Left ventricle myocardium inferior (tissue), 1 donor: ENCODE data around the gene BRIP1. TPM values are rescaled to one million over a fixed set of nuclear protein-coding genes. Genes with fewer than 3 reads are reported as not detected.

Source experiments
- DNase-seq: peaks from one replicate; pipeline ENCODE4 v3.0.0-alpha.2; 2020
- H3K27ac ChIP-seq: fragments of 200-600 bp; replicated peaks from 2 replicates; pipeline ENCODE4 v1.8.0; 2021
- H3K27me3 ChIP-seq: fragments of 200-600 bp; 2 replicates; pipeline ENCODE4 v1.8.0; 2021; ENCODE audit warnings: low read depth
- H3K36me3 ChIP-seq: fragments of 200-600 bp; 2 replicates; pipeline ENCODE4 v1.8.0; 2021
- H3K4me1 ChIP-seq: fragments of 200-600 bp; 2 replicates; pipeline ENCODE4 v1.8.0; 2021
- H3K4me3 ChIP-seq: fragments of 200-600 bp; 2 replicates; pipeline ENCODE4 v1.8.0; 2021; ENCODE audit warnings: mild to moderate bottlenecking, moderate library complexity
- H3K9me3 ChIP-seq: fragments of 200-600 bp; replicated peaks from 2 replicates; pipeline ENCODE4 v1.8.0; 2021
- CTCF ChIP-seq: fragments of 200-600 bp; IDR thresholded peaks from 2 replicates; pipeline ENCODE4 v1.8.0; 2021; ENCODE audit warnings: antibody characterized with exemption, mild to moderate bottlenecking, borderline replicate concordance
- intact Hi-C: fragments of 100-400 bp; cut with micrococcal nuclease; formaldehyde crosslinking; loops from one replicate; pipeline ENCODE4 v1.11.0; 2022
- total RNA-seq: library from RNA; stranded (reverse); fragmentation: NEBNext Ultra II Directional; extraction: Animal tissue kit (Norgen Biotek cat#: 25700); gene quantifications from one replicate; pipeline ENCODE4 v1.2.1, GENCODE V29; 2021
- donor health status: DM: no; HTN: yes; CAD: no; lungs with severe emphysema.

The BRIP1 gene
- total RNA-seq, 1 donor from 2014 or later = 0.22 TPM

DNA sequence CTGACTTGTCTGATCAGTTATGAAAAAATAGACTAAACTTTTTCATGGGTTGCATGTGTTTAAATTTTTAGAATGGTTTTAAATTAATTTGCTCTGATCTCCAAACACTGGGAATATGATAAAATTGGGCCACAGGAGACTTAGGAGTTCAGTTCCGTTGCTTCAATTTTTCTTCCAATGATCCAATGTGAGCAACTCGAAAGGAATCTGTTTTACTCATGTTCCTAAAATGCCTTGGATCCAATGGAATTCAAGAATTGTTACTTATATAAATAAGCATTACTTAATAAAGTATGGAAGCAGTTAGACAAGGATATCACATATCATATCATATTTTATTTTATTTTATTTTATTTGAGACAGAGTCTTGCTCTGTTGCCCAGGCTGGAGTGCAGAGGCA is 216.3 kb downstream of the BRIP1 start:
- Histone ChIP-seq H3K4me1 (no peaks in the 10 kb centered on the region), H3K36me3 (no peaks in the 10 kb centered on the region), H3K27ac (no peak overlapping the region), H3K27me3 (no peaks in the 10 kb centered on the region), H3K4me3 (no peak overlapping the region), H3K9me3 (peaks cover 44% of the 10 kb centered on the region)
- TF ChIP-seq CTCF = no peak
- intact Hi-C loops = no loop called here
- no peak for DNase-seq

DNA sequence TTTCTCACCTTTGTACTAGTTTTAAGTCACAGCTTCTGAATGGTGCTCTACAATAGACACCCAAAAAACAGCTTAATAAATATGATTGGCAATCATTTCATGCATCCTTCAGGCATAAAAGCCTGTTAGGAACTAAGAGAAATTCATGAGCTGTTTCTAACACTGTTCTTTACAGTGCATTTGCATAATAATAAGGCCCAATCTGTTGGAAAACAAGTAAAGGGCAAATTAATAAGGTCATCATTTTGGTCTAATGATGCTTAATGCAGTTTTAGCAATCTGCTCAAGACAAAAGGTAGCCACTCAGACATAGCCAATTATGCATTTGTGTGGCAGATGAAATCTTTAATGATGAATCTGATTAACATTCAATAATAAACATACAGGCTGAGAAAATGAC is 216.8 kb downstream of the BRIP1 start:
- Histone ChIP-seq H3K4me1 (no peaks in the 10 kb centered on the region), H3K4me3 (no peak overlapping the region), H3K27me3 (no peaks in the 10 kb centered on the region), H3K36me3 (no peaks in the 10 kb centered on the region), H3K27ac (no peak overlapping the region), H3K9me3 (peaks cover 38% of the 10 kb centered on the region)
- DNase-seq = no peak
- TF ChIP-seq CTCF = no peak
- intact Hi-C loops = no loop called here

DNA sequence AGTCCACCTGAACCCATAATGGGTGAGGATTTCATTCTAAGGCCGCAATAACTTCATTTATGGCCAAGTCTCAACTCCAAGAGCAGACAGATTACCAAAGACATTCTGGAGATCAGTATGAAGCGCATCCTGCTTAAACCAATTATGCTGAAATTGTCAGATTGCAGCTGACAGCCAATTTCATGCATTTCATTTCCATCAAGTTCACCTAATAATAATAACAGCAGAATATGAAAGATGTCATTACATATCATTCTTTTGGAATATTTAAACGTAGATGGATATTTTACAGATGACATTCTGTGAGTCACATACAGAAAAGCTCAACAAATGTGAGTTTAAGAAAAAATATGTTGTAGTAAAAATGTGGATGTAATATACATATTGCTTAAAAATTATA is 217.4 kb downstream of the BRIP1 start:
- Histone ChIP-seq H3K27ac (no peak overlapping the region), H3K36me3 (no peaks in the 10 kb centered on the region), H3K4me3 (no peak overlapping the region), H3K9me3 (peaks cover 36% of the 10 kb centered on the region), H3K27me3 (no peaks in the 10 kb centered on the region), H3K4me1 (no peaks in the 10 kb centered on the region)
- no peak for DNase-seq
- intact Hi-C loops = no loop called here
- TF ChIP-seq CTCF = no peak

- TF ChIP-seq CTCF = no peak
These were observed 218.2 kb downstream of the BRIP1 start for GRCh38 chr17:61644800-61645774.

GRCh38 chr17:61642768-61643167 is 220.6 kb downstream of the BRIP1 start:
- intact Hi-C loops = no loop called here
- no peak for TF ChIP-seq CTCF
- Histone ChIP-seq H3K27me3 (peaks cover 6% of the 10 kb centered on the region), H3K36me3 (no peaks in the 10 kb centered on the region), H3K9me3 (peaks cover 6% of the 10 kb centered on the region), H3K4me3 (no peak overlapping the region), H3K4me1 (no peaks in the 10 kb centered on the region), H3K27ac (no peak overlapping the region)
- DNase-seq = no peak

More at GRCh38 chr17:61644800-61645774, 218.2 kb downstream of the BRIP1 start:
- no peaks in the 10 kb centered on the region for H3K36me3 ChIP-seq
- DNase-seq = no peak
- H3K9me3 ChIP-seq = peaks cover 29% of the 10 kb centered on the region
- H3K27ac ChIP-seq = no peak overlapping the region
- H3K4me1 ChIP-seq = no peaks in the 10 kb centered on the region
- no peak overlapping the region for H3K4me3 ChIP-seq
- intact Hi-C loops = no loop called here
- H3K27me3 ChIP-seq = no peaks in the 10 kb centered on the region
